Astrocyte (in vitro differentiated cells and primary cell): Measurements from ENCODE around the gene CTNNA2. TPM values are rescaled to one million over a fixed set of nuclear protein-coding genes. Genes with fewer than 3 reads are reported as not detected.

Experiments used
- DNase-seq: peaks from one replicate; pipeline ENCODE4 v3.0.0-alpha.2; 2010; ENCODE audit warnings: low read depth
- FAIRE-seq: peaks from 2 replicates; lab custom pipeline; 2011; peaks lifted over from hg19 to GRCh38; lab: Jason Lieb, UNC
- H2AFZ ChIP-seq: 2 replicates; pipeline ENCODE4 v1.6.0; 2012; ENCODE audit warnings: low read depth, low read length, inconsistent platforms
- H3K27ac ChIP-seq: 2 replicates; pipeline ENCODE4 v1.5.1; 2011; ENCODE audit warnings: low read depth, low read length, inconsistent platforms
- H3K27me3 ChIP-seq: 2 replicates; pipeline ENCODE4 v1.6.0; 2011; ENCODE audit warnings: low read length, inconsistent platforms; ENCODE audit not compliant: insufficient read depth
- H3K36me3 ChIP-seq: 2 replicates; pipeline ENCODE4 v1.5.1; 2011; ENCODE audit warnings: low read length, inconsistent platforms; ENCODE audit not compliant: insufficient read depth
- H3K4me1 ChIP-seq: 2 replicates; pipeline ENCODE4 v1.5.1; 2011; ENCODE audit warnings: low read length, inconsistent platforms; ENCODE audit not compliant: insufficient read depth
- H3K4me2 ChIP-seq: 2 replicates; pipeline ENCODE4 v1.6.0; 2012; ENCODE audit warnings: low read length, inconsistent platforms
- H3K4me3 ChIP-seq: 2 replicates; pipeline ENCODE4 v1.5.1; 2011; ENCODE audit warnings: low read depth, mild to moderate bottlenecking, low read length, inconsistent platforms; ENCODE audit not compliant: insufficient read depth
- H3K79me2 ChIP-seq: 2 replicates; pipeline ENCODE4 v1.6.0; 2012; ENCODE audit warnings: mild to moderate bottlenecking, low read length, inconsistent platforms; ENCODE audit not compliant: insufficient read depth
- H3K9ac ChIP-seq: 2 replicates; pipeline ENCODE4 v1.6.0; 2012; ENCODE audit warnings: mild to moderate bottlenecking, low read length, inconsistent platforms
- H3K9me3 ChIP-seq: 2 replicates; pipeline ENCODE4 v1.5.1; 2012; ENCODE audit warnings: low read depth, mild to moderate bottlenecking, low read length, inconsistent platforms; ENCODE audit not compliant: insufficient read depth
- H4K20me1 ChIP-seq: 2 replicates; pipeline ENCODE4 v1.6.0; 2012; ENCODE audit warnings: low read length, inconsistent platforms; ENCODE audit not compliant: insufficient read depth
- H3K27ac Mint-ChIP-seq: one replicate; pipeline ENCODE4 v1.8.0; 2021; ENCODE audit warnings: mild to moderate bottlenecking, mixed read lengths; ENCODE audit not compliant: unreplicated experiment
- H3K27me3 Mint-ChIP-seq: one replicate; pipeline ENCODE4 v1.8.0; 2021; ENCODE audit warnings: low read depth, mixed read lengths; ENCODE audit not compliant: unreplicated experiment
- H3K36me3 Mint-ChIP-seq: one replicate; pipeline ENCODE4 v1.8.0; 2021; ENCODE audit warnings: low read depth, mixed read lengths; ENCODE audit not compliant: unreplicated experiment
- H3K4me1 Mint-ChIP-seq: one replicate; pipeline ENCODE4 v1.8.0; 2021; ENCODE audit warnings: low read depth, mixed read lengths; ENCODE audit not compliant: unreplicated experiment
- H3K4me3 Mint-ChIP-seq: one replicate; pipeline ENCODE4 v1.8.0; 2021; ENCODE audit warnings: mild to moderate bottlenecking, moderate library complexity, mixed read lengths; ENCODE audit not compliant: unreplicated experiment
- H3K9me3 Mint-ChIP-seq: one replicate; pipeline ENCODE4 v1.8.0; 2021; ENCODE audit warnings: mild to moderate bottlenecking, mixed read lengths; ENCODE audit not compliant: unreplicated experiment
- CTCF ChIP-seq: IDR thresholded peaks from 2 replicates; pipeline ENCODE4 v1.5.1; 2011; ENCODE audit warnings: low read depth, mild to moderate bottlenecking, inconsistent platforms, low read length, moderate library complexity; ENCODE audit not compliant: insufficient read depth
- EZH2 ChIP-seq: IDR thresholded peaks from 2 replicates; pipeline ENCODE4 v1.6.1; 2012; ENCODE audit warnings: mild to moderate bottlenecking, low read length, inconsistent platforms; ENCODE audit not compliant: insufficient read depth
- total RNA-seq: library from RNA; stranded (reverse); gene quantifications from 2 replicates; pipeline ENCODE4 v1.2.1, GENCODE V29; 2021

CTNNA2 gene
- total RNA-seq, 1 donor from 2014 or later: 3.9 TPM

- H3K9me3 Mint-ChIP-seq: no peaks in the 10 kb centered on the region
- Histone ChIP-seq H4K20me1 (no peaks in the 10 kb centered on the region), H3K79me2 (no peaks in the 10 kb centered on the region), H3K9ac (no peak overlapping the region), H2AFZ (no peak overlapping the region), H3K4me3 (no peak overlapping the region), H3K27ac (no peak overlapping the region), H3K9me3 (no peaks in the 10 kb centered on the region), H3K27me3 (no peaks in the 10 kb centered on the region), H3K36me3 (no peaks in the 10 kb centered on the region), H3K4me2 (no peak overlapping the region), H3K4me1 (no peaks in the 10 kb centered on the region)
- no peak overlapping the region for H3K4me3 Mint-ChIP-seq
- no peaks in the 10 kb centered on the region for H3K4me1 Mint-ChIP-seq
- no peaks in the 10 kb centered on the region for H3K27me3 Mint-ChIP-seq
- FAIRE-seq (no peak), DNase-seq (no peak)
- H3K27ac Mint-ChIP-seq: no peak overlapping the region
- H3K36me3 Mint-ChIP-seq: no peaks in the 10 kb centered on the region
- no peak for TF ChIP-seq EZH2
- TF ChIP-seq CTCF: no peak
Observed at GRCh38 chr2:79940364-79940763, 427.5 kb downstream of the CTNNA2 start.

GRCh38 chr2:79941179-79941578, 428.3 kb downstream of the CTNNA2 start:
- DNase-seq (no peak), FAIRE-seq (no peak)

More at GRCh38 chr2:79941179-79941578, 428.3 kb downstream of the CTNNA2 start:
- Histone ChIP-seq H4K20me1 (no peaks in the 10 kb centered on the region), H2AFZ (no peak overlapping the region), H3K4me2 (no peak overlapping the region), H3K4me1 (no peaks in the 10 kb centered on the region), H3K9ac (no peak overlapping the region), H3K36me3 (no peaks in the 10 kb centered on the region), H3K27me3 (no peaks in the 10 kb centered on the region), H3K9me3 (no peaks in the 10 kb centered on the region), H3K27ac (no peak overlapping the region), H3K79me2 (no peaks in the 10 kb centered on the region), H3K4me3 (no peak overlapping the region)
- no peaks in the 10 kb centered on the region for H3K9me3 Mint-ChIP-seq
- TF ChIP-seq CTCF (no peak), EZH2 (no peak)
- no peak overlapping the region for H3K27ac Mint-ChIP-seq
- H3K4me1 Mint-ChIP-seq: no peaks in the 10 kb centered on the region
- H3K4me3 Mint-ChIP-seq: no peak overlapping the region
- no peaks in the 10 kb centered on the region for H3K36me3 Mint-ChIP-seq
- H3K27me3 Mint-ChIP-seq: no peaks in the 10 kb centered on the region
